Hepatocyte (in vitro differentiated cells): Measurements from ENCODE around the gene C1orf50. TPM values are rescaled to one million over a fixed set of nuclear protein-coding genes. Genes with fewer than 3 reads are reported as not detected.
"Not testable (repeated sequence)": the region's sequence is repeated elsewhere in the genome, so short reads cannot be mapped to it uniquely, and the experiment has no call there.

Experiments
- DNase-seq: peaks from one replicate; pipeline ENCODE4 v3.0.0-alpha.2; 2016; ENCODE audit warnings: low spot score
- H2AFZ ChIP-seq: fragments of 200-600 bp; sonication (generic); 2 replicates; pipeline ENCODE4 v1.6.0; 2016; ENCODE audit warnings: antibody characterized with exemption, mild to moderate bottlenecking
- H3K27ac ChIP-seq: fragments of 200-600 bp; sonication (generic); 2 replicates; pipeline ENCODE4 v1.5.1; 2016; ENCODE audit warnings: mild to moderate bottlenecking
- H3K27me3 ChIP-seq: fragments of 200-600 bp; sonication (generic); 2 replicates; pipeline ENCODE4 v1.6.1; 2016
- H3K36me3 ChIP-seq: fragments of 200-600 bp; sonication (generic); replicated peaks from 2 replicates; pipeline ENCODE4 v1.5.1; 2016; ENCODE audit warnings: low read depth; ENCODE audit not compliant: insufficient read depth
- H3K4me1 ChIP-seq: fragments of 200-600 bp; sonication (generic); 2 replicates; pipeline ENCODE4 v1.5.1; 2016; ENCODE audit warnings: mild to moderate bottlenecking, moderate library complexity; ENCODE audit not compliant: insufficient read depth
- H3K4me2 ChIP-seq: fragments of 200-600 bp; sonication (generic); 2 replicates; pipeline ENCODE4 v1.6.0; 2016
- H3K4me3 ChIP-seq: fragments of 200-600 bp; sonication (generic); 2 replicates; pipeline ENCODE4 v1.5.1; 2016; ENCODE audit warnings: mild to moderate bottlenecking
- H3K79me2 ChIP-seq: fragments of 200-600 bp; sonication (generic); 2 replicates; pipeline ENCODE4 v1.6.0; 2017; ENCODE audit warnings: mild to moderate bottlenecking
- H3K9me2 ChIP-seq: fragments of 200-600 bp; sonication (generic); replicated peaks from 2 replicates; pipeline ENCODE4 v1.6.0; 2017; ENCODE audit warnings: mild to moderate bottlenecking; ENCODE audit not compliant: insufficient read depth
- H3K9me3 ChIP-seq: fragments of 200-600 bp; sonication (generic); 2 replicates; pipeline ENCODE4 v1.5.1; 2016; ENCODE audit warnings: low read depth, mild to moderate bottlenecking
- H4K20me1 ChIP-seq: fragments of 200-600 bp; sonication (generic); 2 replicates; pipeline ENCODE4 v1.6.0; 2016; ENCODE audit warnings: mild to moderate bottlenecking; ENCODE audit not compliant: insufficient read depth, poor library complexity, severe bottlenecking
- CTCF ChIP-seq: fragments of 200-600 bp; sonication (generic); IDR thresholded peaks from 2 replicates; pipeline ENCODE4 v1.5.1; 2016; ENCODE audit warnings: antibody characterized with exemption, mild to moderate bottlenecking; ENCODE audit not compliant: poor library complexity
- EZH2 ChIP-seq: fragments of 200-600 bp; sonication (generic); IDR thresholded peaks from 2 replicates; pipeline ENCODE4 v1.6.1; 2016; ENCODE audit warnings: antibody characterized with exemption, mild to moderate bottlenecking, borderline replicate concordance
- EZH2phosphoT487 ChIP-seq: fragments of 200-600 bp; sonication (generic); IDR thresholded peaks from one replicate; pipeline ENCODE4 v1.6.1; 2018; ENCODE audit warnings: antibody characterized with exemption, mild to moderate bottlenecking, low read depth, moderate library complexity; ENCODE audit not compliant: unreplicated experiment, severe bottlenecking
- WGBS: methylation state at CpG from one replicate; pipeline ENCODE4 v1.1.6; 2016; ENCODE audit warnings: low lambda C conversion rate; ENCODE audit errors: missing lambda C conversion rate; 5-methylcytosine and 5-hydroxymethylcytosine counted together
- polyA plus RNA-seq: library from polyadenylated mRNA; unstranded; fragments of >200 nt; fragmentation: Nextera tagmentation; extraction: Ambion mirVana; gene quantifications from 2 replicates; pipeline ENCODE4 v1.2.1, GENCODE V29; 2016
- total RNA-seq: library from RNA; depleted of rRNA; stranded (reverse); fragments of >200 nt; gene quantifications from 2 replicates; pipeline ENCODE4 v1.2.3, GENCODE V29; 2014

The C1orf50 gene
- 5.7 and 12.6 TPM in 2 replicates for total RNA-seq
- polyA plus RNA-seq: 11.9 and 15.2 TPM in 2 replicates

GRCh38 chr1:42766741-42767509, at the start of gene C1orf50, which contains the start of gene P3H1:
TSS of gene C1orf50 (plus strand) at chr1:42767249. CDS start at chr1:42767312, 63 bp downstream.
TSS of gene P3H1 (minus strand) at chr1:42767028. CDS start at chr1:42766971, 57 bp downstream.
- H3K9me2 ChIP-seq: no peaks in the 10 kb centered on the region
- H3K79me2 ChIP-seq: peaks cover 84% of the 10 kb centered on the region
- H2AFZ ChIP-seq: peak within 1 kb of the TSS; percentile 16
- H3K4me1 ChIP-seq: peaks cover 10% of the 10 kb centered on the region
- peak within 1 kb of the TSS; percentile 85 for H3K4me2 ChIP-seq
- peaks cover 8% of the 10 kb centered on the region for H4K20me1 ChIP-seq
- no peak for TF ChIP-seq EZH2phosphoT487
- TF ChIP-seq EZH2: no peak
- no peak for TF ChIP-seq CTCF
- WGBS: 1% methylated on average over 73 of the region's 82 CpGs
- no peaks in the 10 kb centered on the region for H3K27me3 ChIP-seq
- H3K27ac ChIP-seq: peak within 1 kb of the TSS; percentile 84
- H3K9me3 ChIP-seq: no peaks in the 10 kb centered on the region
- peak within 1 kb of the TSS; percentile 65 for H3K4me3 ChIP-seq
- peak; percentile 100 for DNase-seq
- no peaks in the 10 kb centered on the region for H3K36me3 ChIP-seq

DNA sequence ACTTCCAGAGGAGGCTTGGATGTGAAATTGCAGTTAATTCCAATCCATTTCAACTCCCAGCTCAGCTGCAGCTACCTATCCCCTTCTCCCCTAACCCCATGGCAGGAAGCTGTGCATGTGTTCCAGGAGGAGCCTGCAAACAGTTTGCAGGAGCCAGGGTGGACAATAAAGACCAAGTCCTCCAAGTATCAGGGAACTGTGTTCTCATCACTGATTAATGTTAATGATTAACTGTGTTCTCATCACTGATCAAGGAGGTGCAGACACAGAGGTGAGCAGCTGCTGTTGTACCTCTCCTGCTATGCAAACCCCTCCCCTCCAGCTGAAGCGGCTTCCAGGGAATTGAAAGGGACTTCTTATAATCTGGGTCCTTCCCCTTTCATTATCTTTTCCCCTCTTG, 46.2 kb upstream of the C1orf50 start:
- peak overlapping the region; percentile 63 for H3K4me2 ChIP-seq
- H3K4me1 ChIP-seq: peaks cover 3% of the 10 kb centered on the region
- H2AFZ ChIP-seq: no peak overlapping the region
- H3K36me3 ChIP-seq: no peaks in the 10 kb centered on the region
- no peaks in the 10 kb centered on the region for H3K79me2 ChIP-seq
- no peaks in the 10 kb centered on the region for H3K9me3 ChIP-seq
- H3K27ac ChIP-seq: no peak overlapping the region
- no peak overlapping the region for H3K4me3 ChIP-seq
- DNase-seq: peak; percentile 44
- H4K20me1 ChIP-seq: no peaks in the 10 kb centered on the region
- WGBS: 75% methylated on average over 1 of the region's 1 CpG
- no peaks in the 10 kb centered on the region for H3K27me3 ChIP-seq
- no peaks in the 10 kb centered on the region for H3K9me2 ChIP-seq
- TF ChIP-seq CTCF (no peak), EZH2phosphoT487 (no peak)

GRCh38 chr1:42721926-42722325, 45.1 kb upstream of the C1orf50 start:
- Histone ChIP-seq H3K27me3 (no peaks in the 10 kb centered on the region), H3K36me3 (no peaks in the 10 kb centered on the region), H3K79me2 (no peaks in the 10 kb centered on the region), H3K27ac (no peak overlapping the region), H3K4me1 (peaks cover 3% of the 10 kb centered on the region), H2AFZ (no peak overlapping the region), H3K4me2 (no peak overlapping the region), H3K9me2 (no peaks in the 10 kb centered on the region), H4K20me1 (no peaks in the 10 kb centered on the region), H3K4me3 (no peak overlapping the region), H3K9me3 (no peaks in the 10 kb centered on the region)
- TF ChIP-seq EZH2 (no peak), EZH2phosphoT487 (no peak), CTCF (no peak)
- WGBS: 100% methylated on average over 3 of the region's 3 CpGs
- no peak for DNase-seq

DNA sequence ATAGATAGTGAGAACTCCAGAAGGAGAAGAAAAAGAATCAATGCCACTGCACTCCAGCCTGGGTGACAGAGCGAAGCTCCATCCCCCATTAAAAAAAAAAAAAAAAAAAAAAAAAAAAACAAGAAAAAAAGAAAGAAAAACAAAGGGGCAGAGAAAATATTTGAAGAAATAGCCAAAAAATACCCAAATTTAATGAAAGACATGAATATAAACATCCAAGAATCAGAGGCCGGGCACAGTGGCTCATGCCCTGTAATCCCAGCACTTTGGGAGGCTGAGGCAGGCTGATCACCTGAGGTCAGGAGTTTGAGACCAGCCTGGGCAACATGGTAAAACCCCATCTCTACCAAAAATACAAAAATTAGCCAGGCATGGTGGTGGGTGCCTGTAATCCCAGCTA, 44.6 kb upstream of the C1orf50 start:
- H3K9me3 ChIP-seq, H2AFZ ChIP-seq, H3K36me3 ChIP-seq, DNase-seq, H3K4me1 ChIP-seq, H3K4me3 ChIP-seq, H3K4me2 ChIP-seq, H3K79me2 ChIP-seq, H3K27ac ChIP-seq, H3K9me2 ChIP-seq, H4K20me1 ChIP-seq, H3K27me3 ChIP-seq: not testable (repeated sequence)
- 100% methylated on average over 2 of the region's 2 CpGs for WGBS
